ENCODE data around the gene LRRC4. TPM values are rescaled to one million over a fixed set of nuclear protein-coding genes. Genes with fewer than 3 reads are reported as not detected.

LRRC4 gene
- total and polyA plus RNA-seq, 8 donors = 5.7 to 24.4 (median 13.8) TPM

GRCh38 chr7:128000854-128001265 lies 30.4 kb downstream of the LRRC4 start:
- no peak for TF ChIP-seq CTCF (IDR thresholded peaks at IDR 0.05)
- peak overlapping the region in 1 of 2 donors; percentile 51 for H3K27ac ChIP-seq
- DNase-seq = no peak
- H3K27me3 ChIP-seq = no peaks in the 10 kb centered on the region
- H3K9me3 ChIP-seq = no peaks in the 10 kb centered on the region
- intact Hi-C loops (cut with DNase I) = no loop called here
- peaks cover 0 to 42% of the 10 kb centered on the region in 2 donors for H3K4me1 ChIP-seq
- ATAC-seq = no peak
- no peak overlapping the region for H3K4me3 ChIP-seq
- peaks cover 0 to 14% of the 10 kb centered on the region in 2 donors for H3K36me3 ChIP-seq

- no peaks in the 10 kb centered on the region for H3K9me3 ChIP-seq
- no peak overlapping the region for H3K4me3 ChIP-seq
- intact Hi-C loops (cut with DNase I) = no loop called here
- peaks cover 0 to 9% of the 10 kb centered on the region in 2 donors for H3K36me3 ChIP-seq
- ATAC-seq = peak; percentile 43
- H3K4me1 ChIP-seq = peaks cover 0 to 42% of the 10 kb centered on the region in 2 donors
- TF ChIP-seq CTCF (IDR thresholded peaks at IDR 0.05) = no peak
- H3K27me3 ChIP-seq = no peaks in the 10 kb centered on the region
- peak overlapping the region in 1 of 2 donors; percentile 51 for H3K27ac ChIP-seq
- no peak for DNase-seq
Observed at GRCh38 chr7:128000048-128000447, 31.2 kb downstream of the LRRC4 start.

GRCh38 chr7:127998671-127999070 lies 32.6 kb downstream of the LRRC4 start:
- ATAC-seq (peak; percentile 19), DNase-seq (no peak)
- H3K4me3 ChIP-seq = no peak overlapping the region
- H3K27me3 ChIP-seq = no peaks in the 10 kb centered on the region
- peaks cover 0 to 32% of the 10 kb centered on the region in 2 donors for H3K4me1 ChIP-seq
- H3K36me3 ChIP-seq = peaks cover 0 to 13% of the 10 kb centered on the region in 2 donors
- no peak for TF ChIP-seq CTCF (IDR thresholded peaks at IDR 0.05)
- no peak overlapping the region for H3K27ac ChIP-seq
- no peaks in the 10 kb centered on the region for H3K9me3 ChIP-seq
- intact Hi-C loops (cut with DNase I) = no loop called here

- DNase-seq (no peak), ATAC-seq (no peak)
- no peak overlapping the region for H3K27ac ChIP-seq
- H3K4me1 ChIP-seq = peaks cover 0 to 25% of the 10 kb centered on the region in 2 donors
- no peaks in the 10 kb centered on the region for H3K27me3 ChIP-seq
- peaks cover 0 to 22% of the 10 kb centered on the region in 2 donors for H3K36me3 ChIP-seq
- H3K4me3 ChIP-seq = no peak overlapping the region
- no peaks in the 10 kb centered on the region for H3K9me3 ChIP-seq
- TF ChIP-seq CTCF (IDR thresholded peaks at IDR 0.05) = no peak
- intact Hi-C loops (cut with DNase I) = no loop called here
Observed at GRCh38 chr7:127997226-127997922, 33.9 kb downstream of the LRRC4 start.

- DNase-seq (no peak), ATAC-seq (no peak)
- TF ChIP-seq CTCF (IDR thresholded peaks at IDR 0.05) = no peak
- intact Hi-C loops (cut with DNase I) = no loop called here
- Histone ChIP-seq H3K4me1 (peaks cover 4 to 30% of the 10 kb centered on the region in 2 donors), H3K27ac (peak overlapping the region in 1 of 2 donors; percentile 49), H3K27me3 (no peaks in the 10 kb centered on the region), H3K4me3 (no peak overlapping the region), H3K9me3 (no peaks in the 10 kb centered on the region), H3K36me3 (peaks cover 0 to 29% of the 10 kb centered on the region in 2 donors)
Observed at GRCh38 chr7:127996253-127997071, 34.8 kb downstream of the LRRC4 start.
